SK-MEL-5 (cell line): ENCODE results near the gene RIC3. TPM values are rescaled to one million over a fixed set of nuclear protein-coding genes. Genes with fewer than 3 reads are reported as not detected.

Source experiments
- DNase-seq: peaks from one replicate; pipeline ENCODE4 v3.0.0-alpha.2; 2016; ENCODE audit warnings: low read depth, low spot score
- in situ Hi-C: cut with HindIII; loops from 2 replicates; pipeline ENCODE4 v1.10.0; 2016; ENCODE audit warnings: low sequenced_read_pairs, high pct_unique_total_duplicates, low pct_unique_long_range_greater_than_20kb
- total RNA-seq: library from RNA; depleted of rRNA; stranded (reverse); fragments of >200 nt; shearing (Covaris generic); gene quantifications from 2 replicates; pipeline ENCODE4 v1.2.3, GENCODE V29; 2014; rRNA removed

Gene RIC3
- total RNA-seq, 1 experiment from 2014 or later = 0.34 TPM

- in situ Hi-C loops = no loop called here
- no peak for DNase-seq
Measured at GRCh38 chr11:8065031-8065430, 103.8 kb downstream of the RIC3 start.

- no peak for DNase-seq
- in situ Hi-C loops = no loop called here
Measured at GRCh38 chr11:8063324-8063723, 105.5 kb downstream of the RIC3 start.

- DNase-seq = no peak
- in situ Hi-C loops = no loop called here
Measured at GRCh38 chr11:8062781-8063257, 106.0 kb downstream of the RIC3 start.

- in situ Hi-C loops = no loop called here
- no peak for DNase-seq
Measured at GRCh38 chr11:8061555-8062428, 107.0 kb downstream of the RIC3 start.

- in situ Hi-C loops = no loop called here
- DNase-seq = no peak
Measured at GRCh38 chr11:8060801-8061554, 107.8 kb downstream of the RIC3 start.

- DNase-seq = no peak
- in situ Hi-C loops = no loop called here
Measured at GRCh38 chr11:8060146-8060719, 108.6 kb downstream of the RIC3 start.

- DNase-seq = no peak
- in situ Hi-C loops = no loop called here
Measured at GRCh38 chr11:8059571-8060011, 109.2 kb downstream of the RIC3 start.

GRCh38 chr11:8059030-8059429 is 109.8 kb downstream of the RIC3 start:
- in situ Hi-C loops = no loop called here
- no peak for DNase-seq

GRCh38 chr11:8058216-8058615 is 110.6 kb downstream of the RIC3 start:
- no peak for DNase-seq
- in situ Hi-C loops = no loop called here

- in situ Hi-C loops = no loop called here
Measured at GRCh38 chr11:8056810-8057463, 111.9 kb downstream of the RIC3 start.

More at GRCh38 chr11:8056810-8057463, 111.9 kb downstream of the RIC3 start:
- no peak for DNase-seq

Other genes with a start within 250 kb of the RIC3 start
- not detected in 2 replicates for gene OR10A6, start 237.8 kb downstream of the RIC3 start, total RNA-seq
- gene OR10A3, start 227.3 kb downstream of the RIC3 start, total RNA-seq = not detected in 2 replicates
- gene NLRP10, start 203.6 kb downstream of the RIC3 start, total RNA-seq = not detected in 2 replicates
- 307 and 378 TPM in 2 replicates for gene EIF3F, start 181.7 kb downstream of the RIC3 start, total RNA-seq
- gene TUB, start 87.8 kb downstream of the RIC3 start, total RNA-seq = 10.0 and 10.4 TPM in 2 replicates
- 0.29 TPM in 1 of 2 replicates, not detected in the other for gene LMO1, start 94.9 kb upstream of the RIC3 start, total RNA-seq